GM23338 (cell line): Measurements from ENCODE around the gene MTOR.

Source experiments
- CTCF ChIP-seq, 2 experiments: fragments of 200-600 bp in 1 of 2; sonication (generic) in 1 of 2; conservative IDR thresholded peaks; 2 replicates each; pipeline versions ENCODE4 v1.5.1 to v1.6.1; 2016 to 2017; ENCODE audit warnings: antibody characterized with exemption in 2 of 2, low read depth in 2 of 2, mild to moderate bottlenecking in 2 of 2, moderate library complexity in 1 of 2
- EZH2 ChIP-seq: fragments of 200-600 bp; sonication (generic); IDR thresholded peaks from one replicate; pipeline ENCODE4 v1.8.0; 2017; ENCODE audit warnings: antibody characterized with exemption, mild to moderate bottlenecking, low read depth; ENCODE audit not compliant: unreplicated experiment
- POLR2AphosphoS5 ChIP-seq: IDR thresholded peaks from 2 replicates; pipeline ENCODE4 v1.6.1; 2016; ENCODE audit warnings: antibody characterized with exemption, low read depth

GRCh38 chr1:11245904-11246719, 16.2 kb downstream of the MTOR start:
- TF ChIP-seq CTCF (conservative IDR thresholded peaks at IDR 0.05; ENCODE audit: low read depth in 2 of 2) = no peak
- no peak for TF ChIP-seq EZH2
- TF ChIP-seq POLR2AphosphoS5 = no peak
